ENCODE data around the gene NRIP3.

NRIP3 gene

GRCh38 chr11:8948886-8949285 is 54.9 kb downstream of the NRIP3 start:
- Histone ChIP-seq H3K9ac (ENCODE audit: low read length) (no peak overlapping the region), H4K20me1 (ENCODE audit: insufficient read depth, low read length) (no peaks in the 10 kb centered on the region), H3K9me3 (ENCODE audit: low read length) (no peaks in the 10 kb centered on the region), H3K4me2 (ENCODE audit: low read length) (no peak overlapping the region), H3F3A (ENCODE audit: insufficient read depth, low read length) (no peaks in the 10 kb centered on the region), H3K79me2 (ENCODE audit: insufficient read depth, low read length) (no peaks in the 10 kb centered on the region), H3K27ac (ENCODE audit: low read depth, low read length, poor library complexity, severe bottlenecking) (no peak overlapping the region), H3K36me3 (ENCODE audit: insufficient read depth, low read length) (peaks cover 51% of the 10 kb centered on the region), H3K4me3 (ENCODE audit: low read depth, low read length, poor library complexity, severe bottlenecking) (no peak overlapping the region), H3K4me1 (ENCODE audit: insufficient read depth, low read length, severe bottlenecking) (no peaks in the 10 kb centered on the region), H3K27me3 (ENCODE audit: insufficient read depth, low read length) (no peaks in the 10 kb centered on the region), H3K9me2 (ENCODE audit: low read depth, low read length) (no peaks in the 10 kb centered on the region), H2AFZ (ENCODE audit: low read length) (no peak overlapping the region)
- TF ChIP-seq EZH2 (IDR thresholded peaks at IDR 0.05; ENCODE audit: borderline replicate concordance, low read length) (no peak), CTCF (IDR thresholded peaks at IDR 0.05; ENCODE audit: low read length) (no peak)

GRCh38 chr11:8947230-8947943 is 56.4 kb downstream of the NRIP3 start:
- Histone ChIP-seq H4K20me1 (ENCODE audit: insufficient read depth, low read length) (no peaks in the 10 kb centered on the region), H3K4me1 (ENCODE audit: insufficient read depth, low read length, severe bottlenecking) (no peaks in the 10 kb centered on the region), H3K4me2 (ENCODE audit: low read length) (no peak overlapping the region), H3K27ac (ENCODE audit: low read depth, low read length, poor library complexity, severe bottlenecking) (no peak overlapping the region), H3K9me3 (ENCODE audit: low read length) (no peaks in the 10 kb centered on the region), H3K79me2 (ENCODE audit: insufficient read depth, low read length) (no peaks in the 10 kb centered on the region), H3K27me3 (ENCODE audit: insufficient read depth, low read length) (no peaks in the 10 kb centered on the region), H3K9ac (ENCODE audit: low read length) (no peak overlapping the region), H2AFZ (ENCODE audit: low read length) (no peak overlapping the region), H3F3A (ENCODE audit: insufficient read depth, low read length) (no peaks in the 10 kb centered on the region), H3K4me3 (ENCODE audit: low read depth, low read length, poor library complexity, severe bottlenecking) (no peak overlapping the region), H3K9me2 (ENCODE audit: low read depth, low read length) (no peaks in the 10 kb centered on the region), H3K36me3 (ENCODE audit: insufficient read depth, low read length) (peaks cover 36% of the 10 kb centered on the region)
- TF ChIP-seq EZH2 (IDR thresholded peaks at IDR 0.05; ENCODE audit: borderline replicate concordance, low read length) (no peak), CTCF (IDR thresholded peaks at IDR 0.05; ENCODE audit: low read length) (no peak)

DNA sequence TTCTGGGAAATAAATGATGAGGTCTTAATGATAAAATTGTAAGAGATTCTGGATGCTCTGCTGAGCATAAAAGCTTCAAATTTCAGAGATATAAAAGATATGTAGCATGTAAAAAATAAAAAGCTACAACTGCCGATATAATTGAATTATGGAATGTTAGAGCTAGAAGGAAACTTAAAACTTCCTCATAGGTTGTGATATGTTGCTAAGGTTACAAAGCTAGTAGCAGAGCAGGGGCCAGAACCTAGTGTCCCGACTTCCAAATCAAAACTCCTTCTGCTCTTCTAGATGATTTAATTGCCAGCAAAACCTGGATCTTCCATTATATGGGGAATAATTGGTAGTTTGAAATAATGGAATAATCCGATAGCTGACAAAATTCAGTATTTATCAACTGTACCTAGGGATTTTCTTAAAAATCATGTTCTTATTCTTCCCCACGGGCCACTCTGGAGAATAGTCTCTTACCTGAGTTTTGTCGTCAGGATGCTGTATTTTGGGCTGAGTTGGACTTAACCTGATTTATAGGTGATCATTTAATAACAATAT is 61.2 kb downstream of the NRIP3 start, which contains the start of gene ASCL3:
TSS of gene ASCL3 (minus strand) at position 499 of the 549 bp plus-strand sequence. CDS start 4,855 bp downstream, outside the sequence.
- H4K20me1 ChIP-seq (ENCODE audit: insufficient read depth, low read length): no peaks in the 10 kb centered on the region
- H3K27me3 ChIP-seq (ENCODE audit: insufficient read depth, low read length): no peaks in the 10 kb centered on the region
- no peaks in the 10 kb centered on the region for H3K4me1 ChIP-seq (ENCODE audit: insufficient read depth, low read length, severe bottlenecking)
- H3K9me2 ChIP-seq (ENCODE audit: low read depth, low read length): no peaks in the 10 kb centered on the region
- TF ChIP-seq CTCF (IDR thresholded peaks at IDR 0.05; ENCODE audit: low read length) (no peak), EZH2 (IDR thresholded peaks at IDR 0.05; ENCODE audit: borderline replicate concordance, low read length) (no peak)
- no peak within 1 kb of the TSS for H2AFZ ChIP-seq (ENCODE audit: low read length)
- H3F3A ChIP-seq (ENCODE audit: insufficient read depth, low read length): no peaks in the 10 kb centered on the region
- H3K36me3 ChIP-seq (ENCODE audit: insufficient read depth, low read length): peaks cover 6% of the 10 kb centered on the region; the same call in 1 of the 2 replicates
- H3K9me3 ChIP-seq (ENCODE audit: low read length): no peaks in the 10 kb centered on the region
- H3K4me3 ChIP-seq (ENCODE audit: low read depth, low read length, poor library complexity, severe bottlenecking): no peak within 1 kb of the TSS
- no peak within 1 kb of the TSS for H3K4me2 ChIP-seq (ENCODE audit: low read length)
- H3K27ac ChIP-seq (ENCODE audit: low read depth, low read length, poor library complexity, severe bottlenecking): no peak within 1 kb of the TSS
- H3K9ac ChIP-seq (ENCODE audit: low read length): no peak within 1 kb of the TSS
- H3K79me2 ChIP-seq (ENCODE audit: insufficient read depth, low read length): no peaks in the 10 kb centered on the region
